IPS DF 4.7 (cell line): ENCODE data around the gene PTGR3.

Experiments
- DNase-seq: peaks from one replicate; pipeline ENCODE4 v3.0.0-alpha.2; 2013; ENCODE audit warnings: low spot score; ENCODE audit errors: extremely low read depth

Gene PTGR3

GRCh38 chr18:75235896-75236295, 27.0 kb upstream of the PTGR3 start:
- DNase-seq: no peak

- no peak for DNase-seq
Measured at GRCh38 chr18:75234901-75235300, 26.0 kb upstream of the PTGR3 start.

GRCh38 chr18:75231053-75231406, 22.1 kb upstream of the PTGR3 start:
- no peak for DNase-seq

- no peak for DNase-seq
Measured at GRCh38 chr18:75230163-75231052, 21.5 kb upstream of the PTGR3 start.

- DNase-seq: no peak
Measured at GRCh38 chr18:75229437-75229836, 20.5 kb upstream of the PTGR3 start.

- DNase-seq: no peak
Measured at GRCh38 chr18:75228967-75229366, 20.0 kb upstream of the PTGR3 start.

- no peak for DNase-seq
Measured at GRCh38 chr18:75227535-75228296, 18.8 kb upstream of the PTGR3 start.

- no peak for DNase-seq
Measured at GRCh38 chr18:75226956-75227316, 18.0 kb upstream of the PTGR3 start.

GRCh38 chr18:75226286-75226955, 17.5 kb upstream of the PTGR3 start:
- no peak for DNase-seq

GRCh38 chr18:75223687-75224347, 14.9 kb upstream of the PTGR3 start:
- no peak for DNase-seq

GRCh38 chr18:75222407-75222806, 13.5 kb upstream of the PTGR3 start:
- no peak for DNase-seq

GRCh38 chr18:75221897-75222296, 13.0 kb upstream of the PTGR3 start:
- DNase-seq: no peak

- no peak for DNase-seq
Measured at GRCh38 chr18:75221397-75221796, 12.5 kb upstream of the PTGR3 start.

- no peak for DNase-seq
Measured at GRCh38 chr18:75220551-75221355, 11.8 kb upstream of the PTGR3 start.

- no peak for DNase-seq
Measured at GRCh38 chr18:75219745-75220375, 10.9 kb upstream of the PTGR3 start.

GRCh38 chr18:75218065-75218923, 9.4 kb upstream of the PTGR3 start:
- DNase-seq: no peak

GRCh38 chr18:75216911-75217689, 8.2 kb upstream of the PTGR3 start:
- DNase-seq: no peak

- no peak for DNase-seq
Measured at GRCh38 chr18:75216212-75216910, 7.4 kb upstream of the PTGR3 start.
